Karpas-422 (cell line): ENCODE data around the gene DPH3. TPM values are rescaled to one million over a fixed set of nuclear protein-coding genes. Genes with fewer than 3 reads are reported as not detected.

Experiments
- DNase-seq: peaks from one replicate; pipeline ENCODE4 v3.0.0-alpha.2; 2015
- H2AFZ ChIP-seq: fragments of 200-600 bp; sonication (generic); 2 replicates; pipeline ENCODE4 v1.6.1; 2014; ENCODE audit warnings: antibody characterized with exemption, low read length, mixed read lengths
- H3K27ac ChIP-seq: fragments of 200-600 bp; sonication (generic); 2 replicates; pipeline ENCODE4 v1.5.1; 2014; ENCODE audit warnings: mild to moderate bottlenecking, low read length, moderate library complexity
- H3K27me3 ChIP-seq: fragments of 200-600 bp; sonication (generic); 2 replicates; pipeline ENCODE4 v1.6.1; 2014; ENCODE audit warnings: low read length, mixed read lengths
- H3K36me3 ChIP-seq: fragments of 200-600 bp; sonication (generic); 2 replicates; pipeline ENCODE4 v1.6.1; 2014; ENCODE audit warnings: low read length, mixed read lengths; ENCODE audit not compliant: insufficient read depth
- H3K4me1 ChIP-seq: fragments of 200-600 bp; sonication (generic); 2 replicates; pipeline ENCODE4 v1.6.1; 2014; ENCODE audit warnings: mild to moderate bottlenecking, low read length, mixed read lengths
- H3K4me2 ChIP-seq: fragments of 200-600 bp; sonication (generic); 2 replicates; pipeline ENCODE4 v1.6.1; 2014; ENCODE audit warnings: low read length, low read depth, mild to moderate bottlenecking; ENCODE audit not compliant: poor library complexity, severe bottlenecking
- H3K4me3 ChIP-seq: fragments of 200-600 bp; sonication (generic); 2 replicates; pipeline ENCODE4 v1.5.1; 2014; ENCODE audit warnings: mild to moderate bottlenecking, antibody characterized with exemption, low read length, mixed read lengths
- H3K79me2 ChIP-seq: fragments of 200-600 bp; sonication (generic); 2 replicates; pipeline ENCODE4 v1.6.1; 2014; ENCODE audit warnings: mild to moderate bottlenecking, low read length, mixed read lengths
- H3K9ac ChIP-seq: fragments of 200-600 bp; sonication (generic); 2 replicates; pipeline ENCODE4 v1.6.0; 2014; ENCODE audit warnings: low read length
- H3K9me2 ChIP-seq: fragments of 200-600 bp; sonication (generic), shearing (Covaris generic); replicated peaks from 2 replicates; pipeline ENCODE4 v1.6.0; 2014; ENCODE audit warnings: mild to moderate bottlenecking, low read length, moderate library complexity; ENCODE audit not compliant: insufficient read depth
- H3K9me3 ChIP-seq: fragments of 300-700, 200-600 bp; sonication (generic); 2 replicates; pipeline ENCODE4 v1.6.1; 2014; ENCODE audit warnings: low read length, mixed read lengths
- H4K20me1 ChIP-seq: fragments of 200-600 bp; sonication (generic); 2 replicates; pipeline ENCODE4 v1.6.1; 2014; ENCODE audit warnings: mild to moderate bottlenecking, antibody characterized with exemption, low read length, low read depth; ENCODE audit not compliant: insufficient read depth
- total RNA-seq: library from RNA; depleted of rRNA; stranded (reverse); fragments of >200 nt; shearing (Covaris generic); gene quantifications from 2 replicates; pipeline ENCODE4 v1.2.3, GENCODE V29; 2014; ENCODE audit warnings: low replicate concordance

The DPH3 gene
- total RNA-seq, 1 experiment from 2014 or later = 22.2 TPM

DNA sequence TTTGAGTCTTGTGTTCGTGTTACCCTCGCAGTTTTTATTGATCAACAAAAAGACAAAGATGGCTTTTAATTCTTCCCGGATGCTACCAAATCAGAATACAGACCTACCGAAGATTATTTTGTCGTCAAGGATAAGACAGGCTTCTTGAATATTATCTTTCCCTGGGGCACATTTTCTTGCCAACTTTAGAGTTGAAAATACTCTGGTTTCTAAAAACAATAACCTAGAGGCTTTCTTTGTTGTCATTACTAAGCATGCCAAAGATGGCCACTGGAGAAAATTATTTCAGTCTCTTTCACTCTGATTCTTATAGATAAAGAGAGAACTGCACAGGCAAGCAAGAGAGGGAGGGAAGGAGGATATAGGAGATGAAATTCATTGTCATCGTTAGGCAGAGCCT lies 34.1 kb upstream of the DPH3 start:
- Histone ChIP-seq H3K79me2 (peaks cover 8% of the 10 kb centered on the region; the same call in 1 of the 2 replicates), H3K36me3 (peaks cover 94% of the 10 kb centered on the region), H3K4me1 (no peaks in the 10 kb centered on the region), H4K20me1 (no peaks in the 10 kb centered on the region), H3K9ac (no peak overlapping the region), H3K27ac (no peak overlapping the region), H2AFZ (no peak overlapping the region), H3K9me2 (no peaks in the 10 kb centered on the region), H3K4me3 (no peak overlapping the region), H3K9me3 (peaks cover 4% of the 10 kb centered on the region), H3K27me3 (no peaks in the 10 kb centered on the region), H3K4me2 (no peak overlapping the region)
- DNase-seq = no peak

DNA sequence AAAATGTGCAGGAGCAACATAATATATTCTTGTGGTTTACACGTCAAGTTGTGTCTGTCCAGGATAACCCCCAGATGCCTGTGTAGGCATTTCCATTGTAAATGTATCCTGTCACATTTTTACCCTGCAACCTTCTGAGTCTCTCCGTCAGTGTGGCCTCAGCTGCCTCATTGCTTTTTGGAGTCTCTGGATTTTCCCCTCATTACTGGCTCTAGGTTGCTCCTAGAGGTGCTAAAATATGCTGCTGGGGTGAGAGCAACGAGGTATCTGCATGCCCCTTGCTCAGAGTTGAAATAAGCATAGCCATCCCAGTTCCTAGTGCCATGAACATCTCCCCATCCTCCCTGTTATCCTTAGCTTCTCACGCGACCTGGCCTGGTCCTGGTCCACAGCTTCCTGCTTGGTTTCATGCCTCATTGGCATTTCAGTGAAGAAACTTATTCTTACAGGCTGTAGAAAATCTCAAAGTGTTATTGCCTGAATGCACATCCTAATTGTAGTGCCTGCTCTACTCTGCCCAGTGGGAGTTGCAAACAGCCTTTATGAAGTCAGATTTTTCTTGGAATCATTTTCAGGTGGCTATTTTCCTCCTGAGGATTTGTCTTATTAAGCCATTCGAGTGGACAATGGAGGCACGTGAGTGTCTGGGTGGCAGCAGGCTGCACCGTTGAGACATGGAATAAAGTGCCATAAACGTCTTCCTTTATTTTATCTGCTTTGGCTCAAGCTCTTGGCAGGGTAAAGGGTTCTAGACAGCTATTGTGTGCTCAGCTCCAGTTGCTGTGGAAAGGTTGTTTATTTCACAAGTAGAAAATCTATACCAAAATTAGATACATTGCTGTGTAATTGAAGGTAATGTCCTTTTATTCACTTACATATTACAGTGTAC lies 33.5 kb upstream of the DPH3 start:
- peaks cover 14% of the 10 kb centered on the region for H3K79me2 ChIP-seq
- H2AFZ ChIP-seq = no peak overlapping the region
- H3K9ac ChIP-seq = no peak overlapping the region
- no peak for DNase-seq
- H3K4me3 ChIP-seq = no peak overlapping the region
- no peaks in the 10 kb centered on the region for H4K20me1 ChIP-seq
- H3K36me3 ChIP-seq = peaks cover 99% of the 10 kb centered on the region
- no peaks in the 10 kb centered on the region for H3K27me3 ChIP-seq
- no peaks in the 10 kb centered on the region for H3K4me1 ChIP-seq
- no peak overlapping the region for H3K27ac ChIP-seq
- no peaks in the 10 kb centered on the region for H3K9me2 ChIP-seq
- no peak overlapping the region for H3K4me2 ChIP-seq
- H3K9me3 ChIP-seq = peaks cover 4% of the 10 kb centered on the region

- Histone ChIP-seq H3K4me3 (no peak overlapping the region), H3K9me2 (no peaks in the 10 kb centered on the region), H3K9me3 (peaks cover 4% of the 10 kb centered on the region), H4K20me1 (no peaks in the 10 kb centered on the region), H3K4me2 (no peak overlapping the region), H3K4me1 (peaks cover 21% of the 10 kb centered on the region), H3K27ac (no peak overlapping the region), H3K79me2 (peaks cover 14% of the 10 kb centered on the region), H2AFZ (no peak overlapping the region), H3K27me3 (no peaks in the 10 kb centered on the region), H3K36me3 (peaks cover 72% of the 10 kb centered on the region), H3K9ac (no peak overlapping the region)
- no peak for DNase-seq
Measured at GRCh38 chr3:16295298-16295890, 30.7 kb upstream of the DPH3 start.

DNA sequence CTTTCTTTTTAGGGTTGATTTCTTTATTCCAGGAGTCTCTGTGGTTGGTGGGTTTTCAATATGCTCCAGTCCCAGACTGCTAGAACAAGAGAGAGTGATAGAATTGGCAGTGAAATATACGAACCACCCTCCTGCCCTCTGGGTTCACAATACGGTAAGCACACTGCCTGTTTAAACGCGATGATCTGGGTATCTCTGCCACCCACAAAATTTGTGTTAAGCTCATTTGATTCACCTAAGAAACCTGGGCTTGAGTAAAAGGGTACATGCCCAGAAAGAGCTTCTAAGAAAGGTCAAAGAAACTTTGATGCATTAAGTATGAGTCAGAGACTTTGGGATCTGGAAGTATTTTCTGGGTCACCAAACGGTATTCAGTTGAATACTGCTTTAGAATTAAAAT lies 30.1 kb upstream of the DPH3 start:
- H3K4me1 ChIP-seq = peaks cover 21% of the 10 kb centered on the region
- DNase-seq = no peak
- H3K27me3 ChIP-seq = no peaks in the 10 kb centered on the region
- no peak overlapping the region for H3K9ac ChIP-seq
- H3K9me3 ChIP-seq = peaks cover 4% of the 10 kb centered on the region
- no peak overlapping the region for H2AFZ ChIP-seq
- no peaks in the 10 kb centered on the region for H4K20me1 ChIP-seq
- no peak overlapping the region for H3K4me3 ChIP-seq
- H3K27ac ChIP-seq = no peak overlapping the region
- no peak overlapping the region for H3K4me2 ChIP-seq
- H3K36me3 ChIP-seq = peaks cover 66% of the 10 kb centered on the region
- no peaks in the 10 kb centered on the region for H3K9me2 ChIP-seq
- H3K79me2 ChIP-seq = peaks cover 14% of the 10 kb centered on the region

- no peak for DNase-seq
- H3K27ac ChIP-seq = peak overlapping the region; percentile 76
- H2AFZ ChIP-seq = no peak overlapping the region
- H3K27me3 ChIP-seq = no peaks in the 10 kb centered on the region
- peaks cover 32% of the 10 kb centered on the region for H3K79me2 ChIP-seq
- no peaks in the 10 kb centered on the region for H3K9me2 ChIP-seq
- no peak overlapping the region for H3K4me3 ChIP-seq
- H4K20me1 ChIP-seq = no peaks in the 10 kb centered on the region
- peaks cover 33% of the 10 kb centered on the region for H3K36me3 ChIP-seq
- no peak overlapping the region for H3K9ac ChIP-seq
- peaks cover 4% of the 10 kb centered on the region for H3K9me3 ChIP-seq
- peaks cover 56% of the 10 kb centered on the region for H3K4me1 ChIP-seq
- H3K4me2 ChIP-seq = no peak overlapping the region
Measured at GRCh38 chr3:16290827-16291196, 26.1 kb upstream of the DPH3 start.

DNA sequence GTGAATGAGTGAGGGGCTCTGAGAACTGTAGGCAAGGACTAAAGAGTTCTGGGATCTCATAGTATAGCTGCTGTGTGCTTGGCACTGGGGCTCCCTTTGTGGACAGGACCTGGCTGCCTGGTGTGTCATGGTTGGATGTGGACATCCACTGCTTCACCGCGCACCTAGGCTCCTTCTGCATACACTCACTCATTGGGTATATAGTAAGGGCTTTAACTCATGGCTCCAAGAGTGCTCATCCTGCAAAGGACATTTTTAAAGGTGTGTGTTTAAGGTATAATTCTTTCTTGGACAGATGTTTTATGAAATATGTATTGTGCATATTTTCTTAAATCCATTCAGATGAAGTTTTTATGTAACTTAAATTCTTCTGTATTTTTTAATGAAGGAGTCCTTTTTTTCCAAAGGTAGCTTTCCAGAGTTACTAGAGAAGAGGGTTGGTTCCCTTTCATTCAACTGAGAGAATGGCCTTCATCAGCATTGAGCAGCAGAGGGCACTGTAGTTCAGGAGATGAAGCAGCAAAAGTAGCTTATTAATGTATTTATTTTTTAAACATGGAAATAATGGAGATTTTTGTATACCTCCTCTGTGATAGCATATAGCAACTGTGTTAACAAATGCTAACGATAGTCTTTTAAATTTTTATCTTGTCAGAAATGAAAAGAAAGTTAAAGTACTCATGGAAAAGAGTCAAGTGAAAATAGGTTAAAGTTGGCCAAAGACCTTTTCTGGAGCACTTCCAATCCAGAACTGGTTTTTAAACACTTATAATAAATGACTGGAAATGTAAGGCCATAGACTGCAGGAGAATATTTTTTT lies 25.5 kb upstream of the DPH3 start:
- Histone ChIP-seq H3K4me2 (no peak overlapping the region), H3K79me2 (peaks cover 28% of the 10 kb centered on the region)

GRCh38 chr3:16289144-16289889 lies 24.6 kb upstream of the DPH3 start:
- Histone ChIP-seq H3K4me3 (no peak overlapping the region), H3K27me3 (no peaks in the 10 kb centered on the region), H4K20me1 (no peaks in the 10 kb centered on the region), H3K9me3 (no peaks in the 10 kb centered on the region), H3K9ac (no peak overlapping the region), H3K9me2 (no peaks in the 10 kb centered on the region), H2AFZ (no peak overlapping the region), H3K79me2 (peaks cover 25% of the 10 kb centered on the region), H3K4me1 (peaks cover 56% of the 10 kb centered on the region), H3K27ac (peak overlapping the region; percentile 76; the same call in 1 of the 2 replicates), H3K36me3 (peaks cover 18% of the 10 kb centered on the region), H3K4me2 (no peak overlapping the region)
- no peak for DNase-seq

More for the DNA sequence above, 25.5 kb upstream of the DPH3 start:
- H3K9ac ChIP-seq = no peak overlapping the region
- no peaks in the 10 kb centered on the region for H3K27me3 ChIP-seq
- no peak overlapping the region for H3K4me3 ChIP-seq
- no peak overlapping the region for H2AFZ ChIP-seq
- peaks cover 56% of the 10 kb centered on the region for H3K4me1 ChIP-seq
- peak overlapping the region; percentile 76 for H3K27ac ChIP-seq
- peaks cover 27% of the 10 kb centered on the region for H3K36me3 ChIP-seq
- H3K9me2 ChIP-seq = no peaks in the 10 kb centered on the region
- peaks cover 4% of the 10 kb centered on the region for H3K9me3 ChIP-seq
- DNase-seq = peak; percentile 85
- H4K20me1 ChIP-seq = no peaks in the 10 kb centered on the region
